Medulla oblongata (tissue), 1 donor: ENCODE data around the gene PCDH9.
A peak's percentile ranks its signal among the peaks of the same experiment; 100 is the strongest.

Experiments used
- DNase-seq: peaks from one replicate; pipeline ENCODE4 v3.0.0-alpha.2; 2015; ENCODE audit errors: extremely low spot score

PCDH9 gene

GRCh38 chr13:66759919-66760318, 470.2 kb downstream of the PCDH9 start:
- no peak for DNase-seq

GRCh38 chr13:66751691-66752090, 478.4 kb downstream of the PCDH9 start:
- no peak for DNase-seq

GRCh38 chr13:66748712-66749111, 481.4 kb downstream of the PCDH9 start:
- no peak for DNase-seq

GRCh38 chr13:66745307-66745706, 484.8 kb downstream of the PCDH9 start:
- DNase-seq, result peak; percentile 35

- peak; percentile 79 for DNase-seq
Measured at GRCh38 chr13:66723576-66723975, 506.6 kb downstream of the PCDH9 start.

GRCh38 chr13:66716538-66716937, 513.6 kb downstream of the PCDH9 start:
- DNase-seq, result no peak

- no peak for DNase-seq
Measured at GRCh38 chr13:66714795-66715194, 515.3 kb downstream of the PCDH9 start.

GRCh38 chr13:66704110-66704509, 526.0 kb downstream of the PCDH9 start:
- no peak for DNase-seq

GRCh38 chr13:66703597-66703996, 526.5 kb downstream of the PCDH9 start:
- DNase-seq, result no peak

- peak; percentile 28 for DNase-seq
Measured at GRCh38 chr13:66700117-66700601, 530.0 kb downstream of the PCDH9 start.

GRCh38 chr13:66693656-66694055, 536.5 kb downstream of the PCDH9 start:
- DNase-seq, result no peak

GRCh38 chr13:66691149-66691548, 539.0 kb downstream of the PCDH9 start:
- DNase-seq, result no peak

- DNase-seq, result peak; percentile 83
Measured at GRCh38 chr13:66689628-66690027, 540.5 kb downstream of the PCDH9 start.

- no peak for DNase-seq
Measured at GRCh38 chr13:66689037-66689619, 541.0 kb downstream of the PCDH9 start.

GRCh38 chr13:66681403-66681802, 548.7 kb downstream of the PCDH9 start:
- DNase-seq, result no peak

- DNase-seq, result no peak
Measured at GRCh38 chr13:66680031-66680430, 550.1 kb downstream of the PCDH9 start.

- DNase-seq, result no peak
Measured at GRCh38 chr13:66675620-66676019, 554.5 kb downstream of the PCDH9 start.

- DNase-seq, result no peak
Measured at GRCh38 chr13:66673401-66673800, 556.7 kb downstream of the PCDH9 start.

GRCh38 chr13:66665991-66666390, 564.1 kb downstream of the PCDH9 start:
- DNase-seq, result peak; percentile 85

- no peak for DNase-seq
Measured at GRCh38 chr13:66663711-66664110, 566.4 kb downstream of the PCDH9 start.

GRCh38 chr13:66663206-66663605, 566.9 kb downstream of the PCDH9 start:
- no peak for DNase-seq

- DNase-seq, result no peak
Measured at GRCh38 chr13:66661336-66661735, 568.8 kb downstream of the PCDH9 start.

GRCh38 chr13:66660468-66660813, 569.7 kb downstream of the PCDH9 start:
- DNase-seq, result no peak
